ENCODE measurements around the gene HECA.
A peak's percentile ranks its signal among the peaks of the same experiment; 100 is the strongest.
"Not testable (repeated sequence)": the region's sequence is repeated elsewhere in the genome, so short reads cannot be mapped to it uniquely, and the experiment has no call there.

HECA gene

GRCh38 chr6:139212460-139212859 is 77.6 kb downstream of the HECA start:
- not testable (repeated sequence) for ATAC-seq (replicated peaks); H3K9me3 Mint-ChIP-seq; H3K4me1 Mint-ChIP-seq (ENCODE audit: low read depth in 2 of 2); DNase-seq; H3K27ac Mint-ChIP-seq; H3K36me3 Mint-ChIP-seq (ENCODE audit: insufficient read depth); H3K4me3 Mint-ChIP-seq; H3K27me3 Mint-ChIP-seq

- Mint-ChIP-seq H3K4me3 (peak overlapping the region; percentile 2 to 53), H3K27ac (peak overlapping the region; percentile 7 to 44), H3K4me1 (ENCODE audit: low read depth in 2 of 2) (peaks cover 8 to 9% of the 10 kb centered on the region in 2 donors), H3K36me3 (ENCODE audit: insufficient read depth) (no peaks in the 10 kb centered on the region), H3K27me3 (no peaks in the 10 kb centered on the region), H3K9me3 (no peaks in the 10 kb centered on the region)
- ATAC-seq (replicated peaks) (peak; percentile 100), DNase-seq (peak; percentile 48 to 61 (median 60))
These were observed 84.4 kb downstream of the HECA start for GRCh38 chr6:139219271-139219729.

- Mint-ChIP-seq H3K4me1 (ENCODE audit: low read depth in 2 of 2) (peaks cover 8 to 9% of the 10 kb centered on the region in 2 donors), H3K27ac (peak overlapping the region; percentile 7 to 44), H3K27me3 (no peaks in the 10 kb centered on the region), H3K9me3 (no peaks in the 10 kb centered on the region), H3K36me3 (ENCODE audit: insufficient read depth) (no peaks in the 10 kb centered on the region), H3K4me3 (no peak overlapping the region)
- DNase-seq (no peak), ATAC-seq (replicated peaks) (no peak)
These were observed 84.9 kb downstream of the HECA start for GRCh38 chr6:139219746-139220145.

- DNase-seq; H3K4me1 Mint-ChIP-seq (ENCODE audit: low read depth in 2 of 2); H3K9me3 Mint-ChIP-seq; ATAC-seq (replicated peaks); H3K27me3 Mint-ChIP-seq; H3K36me3 Mint-ChIP-seq (ENCODE audit: insufficient read depth); H3K4me3 Mint-ChIP-seq; H3K27ac Mint-ChIP-seq: not testable (repeated sequence)
These were observed 93.5 kb downstream of the HECA start for GRCh38 chr6:139228387-139228786.
